Measurements from ENCODE around the gene IDH3A.

DNA sequence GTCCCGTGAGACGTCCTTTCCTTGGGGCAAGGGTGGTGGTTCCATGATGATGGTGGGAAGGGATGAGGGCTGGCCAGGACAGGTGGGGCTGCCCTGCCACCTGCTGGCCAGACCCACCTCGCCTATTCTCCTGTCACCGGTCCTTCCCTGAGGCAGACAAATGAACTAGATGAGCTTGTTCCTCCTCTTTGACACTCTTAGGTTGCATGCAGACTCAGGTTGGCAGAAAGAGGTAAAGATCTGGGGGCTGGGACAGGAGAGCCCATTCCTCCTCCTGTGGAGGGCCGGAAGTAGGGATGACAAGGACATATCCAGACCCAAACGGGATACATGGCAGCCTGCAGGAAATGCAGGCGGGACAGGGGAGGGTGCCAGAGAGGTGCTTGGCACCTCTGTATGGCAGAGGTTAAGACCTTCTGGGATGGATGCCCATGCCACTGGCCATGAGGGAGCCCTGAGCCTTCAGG, 46.6 kb downstream of the IDH3A start:
- TF ChIP-seq, protein P1, sequence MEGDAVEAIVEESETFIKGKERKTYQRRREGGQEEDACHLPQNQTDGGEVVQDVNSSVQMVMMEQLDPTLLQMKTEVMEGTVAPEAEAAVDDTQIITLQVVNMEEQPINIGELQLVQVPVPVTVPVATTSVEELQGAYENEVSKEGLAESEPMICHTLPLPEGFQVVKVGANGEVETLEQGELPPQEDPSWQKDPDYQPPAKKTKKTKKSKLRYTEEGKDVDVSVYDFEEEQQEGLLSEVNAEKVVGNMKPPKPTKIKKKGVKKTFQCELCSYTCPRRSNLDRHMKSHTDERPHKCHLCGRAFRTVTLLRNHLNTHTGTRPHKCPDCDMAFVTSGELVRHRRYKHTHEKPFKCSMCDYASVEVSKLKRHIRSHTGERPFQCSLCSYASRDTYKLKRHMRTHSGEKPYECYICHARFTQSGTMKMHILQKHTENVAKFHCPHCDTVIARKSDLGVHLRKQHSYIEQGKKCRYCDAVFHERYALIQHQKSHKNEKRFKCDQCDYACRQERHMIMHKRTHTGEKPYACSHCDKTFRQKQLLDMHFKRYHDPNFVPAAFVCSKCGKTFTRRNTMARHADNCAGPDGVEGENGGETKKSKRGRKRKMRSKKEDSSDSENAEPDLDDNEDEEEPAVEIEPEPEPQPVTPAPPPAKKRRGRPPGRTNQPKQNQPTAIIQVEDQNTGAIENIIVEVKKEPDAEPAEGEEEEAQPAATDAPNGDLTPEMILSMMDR (conservative IDR thresholded peaks at IDR 0.05 in 1 of 2, IDR thresholded peaks at IDR 0.05 in 1 of 2; ENCODE audit: low read depth in 1 of 2, low read length in 2 of 2), result peak; percentile 34 to 43
- no peak for TF ChIP-seq EZH2 (IDR thresholded peaks at IDR 0.05; ENCODE audit: low read length, missing control alignments)

Data from fibroblast of lung (primary cell).